IPS-18c (cell line): ENCODE results near the gene RFX2.
"Not testable (repeated sequence)": the region's sequence is repeated elsewhere in the genome, so short reads cannot be mapped to it uniquely, and the experiment has no call there.

Experiments used
- H3K4me3 ChIP-seq: 2 replicates; pipeline ENCODE4 v1.7.0; 2013; ENCODE audit warnings: low read depth, mild to moderate bottlenecking, low read length, moderate library complexity; ENCODE audit not compliant: insufficient read depth
- H3K9me3 ChIP-seq: one replicate; pipeline ENCODE4 v1.6.1; 2013; ENCODE audit warnings: mild to moderate bottlenecking, low read length, moderate library complexity; ENCODE audit not compliant: control insufficient read depth, insufficient read depth

Gene RFX2

GRCh38 chr19:5964816-5965565 is 145.3 kb downstream of the RFX2 start:
- Histone ChIP-seq H3K4me3 (no peak overlapping the region), H3K9me3 (no peaks in the 10 kb centered on the region)

- H3K9me3 ChIP-seq = no peaks in the 10 kb centered on the region
- no peak overlapping the region for H3K4me3 ChIP-seq
Observed at GRCh38 chr19:5963855-5964254, 146.4 kb downstream of the RFX2 start.

- H3K9me3 ChIP-seq, H3K4me3 ChIP-seq: not testable (repeated sequence)
Observed at GRCh38 chr19:5963259-5963658, 147.0 kb downstream of the RFX2 start.

GRCh38 chr19:5961969-5962945 is 148.0 kb downstream of the RFX2 start:
- no peak overlapping the region for H3K4me3 ChIP-seq
- no peaks in the 10 kb centered on the region for H3K9me3 ChIP-seq

- not testable (repeated sequence) for H3K9me3 ChIP-seq, H3K4me3 ChIP-seq
Observed at GRCh38 chr19:5961641-5961968, 148.7 kb downstream of the RFX2 start.

- no peak overlapping the region for H3K4me3 ChIP-seq
- no peaks in the 10 kb centered on the region for H3K9me3 ChIP-seq
Observed at GRCh38 chr19:5960005-5961001, 150.0 kb downstream of the RFX2 start.

- no peaks in the 10 kb centered on the region for H3K9me3 ChIP-seq
- H3K4me3 ChIP-seq = no peak overlapping the region
Observed at GRCh38 chr19:5959260-5960004, 150.9 kb downstream of the RFX2 start.

- Histone ChIP-seq H3K9me3 (no peaks in the 10 kb centered on the region), H3K4me3 (no peak overlapping the region)
Observed at GRCh38 chr19:5958851-5959122, 151.5 kb downstream of the RFX2 start.

GRCh38 chr19:5958074-5958850 is 152.0 kb downstream of the RFX2 start:
- no peak overlapping the region for H3K4me3 ChIP-seq

GRCh38 chr19:5957170-5957569 is 153.1 kb downstream of the RFX2 start:
- Histone ChIP-seq H3K9me3 (no peaks in the 10 kb centered on the region), H3K4me3 (no peak overlapping the region)

More at GRCh38 chr19:5958074-5958850, 152.0 kb downstream of the RFX2 start:
- no peaks in the 10 kb centered on the region for H3K9me3 ChIP-seq

GRCh38 chr19:5956728-5957127 is 153.6 kb downstream of the RFX2 start:
- no peaks in the 10 kb centered on the region for H3K9me3 ChIP-seq
- H3K4me3 ChIP-seq = no peak overlapping the region

GRCh38 chr19:5956323-5956722 is 154.0 kb downstream of the RFX2 start:
- Histone ChIP-seq H3K4me3 (no peak overlapping the region), H3K9me3 (no peaks in the 10 kb centered on the region)

GRCh38 chr19:5955636-5955935 is 154.7 kb downstream of the RFX2 start:
- H3K4me3 ChIP-seq = no peak overlapping the region
- H3K9me3 ChIP-seq = no peaks in the 10 kb centered on the region

- Histone ChIP-seq H3K4me3 (no peak overlapping the region), H3K9me3 (no peaks in the 10 kb centered on the region)
Observed at GRCh38 chr19:5954293-5954692, 156.0 kb downstream of the RFX2 start.

GRCh38 chr19:5953680-5954213 is 156.6 kb downstream of the RFX2 start:
- H3K4me3 ChIP-seq = no peak overlapping the region
- no peaks in the 10 kb centered on the region for H3K9me3 ChIP-seq

GRCh38 chr19:5953030-5953589 is 157.2 kb downstream of the RFX2 start:
- Histone ChIP-seq H3K9me3 (no peaks in the 10 kb centered on the region), H3K4me3 (no peak overlapping the region)
